ENCODE measurements around the gene SIL1. TPM values are rescaled to one million over a fixed set of nuclear protein-coding genes. Genes with fewer than 3 reads are reported as not detected.

The SIL1 gene
- total and polyA plus RNA-seq, 2 of the 4 experiments (the other 2 are of a cell fraction): 56.1 to 66.0 TPM

DNA sequence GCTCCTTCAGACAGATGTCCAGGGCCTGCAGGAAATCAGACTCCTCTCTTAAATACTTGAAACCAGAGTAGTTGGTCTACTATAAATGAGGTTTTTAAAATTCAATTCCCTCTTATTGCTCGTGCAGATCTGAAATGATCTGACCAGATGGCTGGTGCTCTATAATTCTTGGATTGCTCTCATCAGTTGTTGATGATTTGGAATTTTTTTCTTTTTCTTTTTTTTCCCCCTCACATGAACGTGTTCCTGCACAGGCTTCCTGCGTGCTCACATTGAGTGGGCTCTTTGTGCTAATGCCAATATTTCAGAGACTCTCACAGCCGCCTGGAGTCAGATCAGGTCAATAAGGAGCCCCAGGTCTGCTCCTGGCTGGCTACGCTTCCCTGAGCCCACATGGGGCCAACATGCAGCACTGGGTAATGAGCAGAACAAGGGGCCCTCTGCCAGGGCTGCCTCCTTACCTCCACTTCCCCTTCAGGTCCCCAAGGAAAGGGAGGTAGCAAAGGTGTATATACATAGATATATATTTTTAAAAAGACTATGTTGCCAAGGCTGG, 82.0 kb downstream of the SIL1 start:
- CTCF ChIA-PET: no interaction called here
- dilution Hi-C loops (cut with HindIII; ENCODE audit: low sequenced_read_pairs, unreplicated experiment): no loop called here
- ATAC-seq (ENCODE audit: low read depth): no peak

More for the DNA sequence above, 82.0 kb downstream of the SIL1 start:
- WGBS, 2 experiments (ENCODE audit: extremely low coverage in 2 of 2, insufficient read length in 1 of 2): no CpG with 5 or more reads among the region's 5 CpGs
- H2AFZ ChIP-seq (replicated peaks; ENCODE audit: low read length, poor library complexity): no peak overlapping the region
- no peak overlapping the region for H3K9ac ChIP-seq (ENCODE audit: low read depth, low read length)
- POLR2A ChIA-PET (ENCODE audit: unreplicated experiment): no interaction called here
- H3K79me1 ChIP-seq (ENCODE audit: low read depth in 1 of 2, low read length in 2 of 2): no peaks in the 10 kb centered on the region
- no peak overlapping the region for H2BK15ac ChIP-seq (ENCODE audit: low read depth, low read length)
- no peak overlapping the region for H2BK20ac ChIP-seq (ENCODE audit: low read depth, low read length)
- H3K9me1 ChIP-seq (ENCODE audit: insufficient read depth, low read length): no peaks in the 10 kb centered on the region; the same call in 1 of the 2 replicates
- no peak for DNase-seq
- no peak overlapping the region for H4K91ac ChIP-seq (ENCODE audit: insufficient read depth, low read depth, low read length)
- no peak overlapping the region for H3K56ac ChIP-seq (ENCODE audit: extremely low read depth, insufficient read depth, low read length)
- H3K14ac ChIP-seq (replicated peaks; ENCODE audit: low read depth, low read length): no peak overlapping the region
- no peak overlapping the region for H3K4me3 ChIP-seq (ENCODE audit: insufficient read depth, low read depth, low read length)
- no peak overlapping the region for H2AK5ac ChIP-seq (ENCODE audit: low read depth, low read length)
- in situ Hi-C loops (cut with MboI; ENCODE audit: low sequenced_read_pairs) (no loop called here), intact Hi-C loops (cut with micrococcal nuclease) (no loop called here)
- H3K4me2 ChIP-seq (ENCODE audit: low read depth, low read length): no peak overlapping the region
- no peak overlapping the region for H3K27ac ChIP-seq (ENCODE audit: insufficient read depth, low read length)
- no peak overlapping the region for H3K4ac ChIP-seq (ENCODE audit: low read depth, low read length)
- H2BK5ac ChIP-seq (ENCODE audit: low read depth, low read length, poor library complexity, severe bottlenecking): no peak overlapping the region
- no peak overlapping the region for H2AK9ac ChIP-seq (replicated peaks; ENCODE audit: low read depth, low read length, poor library complexity)
- H3K27me3 ChIP-seq (ENCODE audit: control insufficient read depth, insufficient read depth, low read length): no peaks in the 10 kb centered on the region
- no peak overlapping the region for H3K18ac ChIP-seq (ENCODE audit: low read depth, low read length)
- H4K20me1 ChIP-seq (ENCODE audit: insufficient read depth, low read length): no peaks in the 10 kb centered on the region
- H4K8ac ChIP-seq (ENCODE audit: low read depth in 2 of 2, low read length in 2 of 2): no peak overlapping the region
- H4K5ac ChIP-seq (ENCODE audit: low read depth, low read length): no peak overlapping the region
- no peak overlapping the region for H2BK120ac ChIP-seq (ENCODE audit: low read depth, low read length)
- TF ChIP-seq SMC3 (IDR thresholded peaks at IDR 0.05; ENCODE audit: low read depth, low read length): no peak
- no peak for TF ChIP-seq NFE2L2 (IDR thresholded peaks at IDR 0.05; ENCODE audit: low read depth, low read length)
- no peak for TF ChIP-seq FOS (IDR thresholded peaks at IDR 0.05; ENCODE audit: low read depth, low read length)
- no peak for TF ChIP-seq RAD21 (IDR thresholded peaks at IDR 0.05; ENCODE audit: low read length)
- TF ChIP-seq RCOR1 (IDR thresholded peaks at IDR 0.05; ENCODE audit: insufficient replicate concordance, low read length): no peak
- TF ChIP-seq, protein P1, sequence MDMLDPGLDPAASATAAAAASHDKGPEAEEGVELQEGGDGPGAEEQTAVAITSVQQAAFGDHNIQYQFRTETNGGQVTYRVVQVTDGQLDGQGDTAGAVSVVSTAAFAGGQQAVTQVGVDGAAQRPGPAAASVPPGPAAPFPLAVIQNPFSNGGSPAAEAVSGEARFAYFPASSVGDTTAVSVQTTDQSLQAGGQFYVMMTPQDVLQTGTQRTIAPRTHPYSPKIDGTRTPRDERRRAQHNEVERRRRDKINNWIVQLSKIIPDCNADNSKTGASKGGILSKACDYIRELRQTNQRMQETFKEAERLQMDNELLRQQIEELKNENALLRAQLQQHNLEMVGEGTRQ (IDR thresholded peaks at IDR 0.05; ENCODE audit: low read depth, low read length): no peak
- no peak for TF ChIP-seq RFX5 (IDR thresholded peaks at IDR 0.05; ENCODE audit: low read depth, low read length)
- TF ChIP-seq POLR2A (IDR thresholded peaks at IDR 0.05; ENCODE audit: low read depth, low read length): no peak
- no peak for TF ChIP-seq MAZ (IDR thresholded peaks at IDR 0.05; ENCODE audit: borderline replicate concordance, low read depth, low read length)
- TF ChIP-seq BHLHE40 (IDR thresholded peaks at IDR 0.05; ENCODE audit: low read depth, low read length): no peak
- no peak for TF ChIP-seq CEBPB (IDR thresholded peaks at IDR 0.05; ENCODE audit: low read depth, low read length)
- H3K4me1 ChIP-seq (ENCODE audit: control insufficient read depth, insufficient read depth, low read length): no peaks in the 10 kb centered on the region
- H3K9me3 ChIP-seq (ENCODE audit: control insufficient read depth, insufficient read depth, low read length): no peaks in the 10 kb centered on the region
- no peak overlapping the region for H3K23ac ChIP-seq (ENCODE audit: low read depth, low read length)
- H3K36me3 ChIP-seq (ENCODE audit: control insufficient read depth, insufficient read depth, low read length): peaks cover 25% of the 10 kb centered on the region
- BruUV-seq (replicated peaks): no TSS peak
